ENCODE results near the gene SLC7A7.
A peak's percentile ranks its signal among the peaks of the same experiment; 100 is the strongest.

Gene SLC7A7

DNA sequence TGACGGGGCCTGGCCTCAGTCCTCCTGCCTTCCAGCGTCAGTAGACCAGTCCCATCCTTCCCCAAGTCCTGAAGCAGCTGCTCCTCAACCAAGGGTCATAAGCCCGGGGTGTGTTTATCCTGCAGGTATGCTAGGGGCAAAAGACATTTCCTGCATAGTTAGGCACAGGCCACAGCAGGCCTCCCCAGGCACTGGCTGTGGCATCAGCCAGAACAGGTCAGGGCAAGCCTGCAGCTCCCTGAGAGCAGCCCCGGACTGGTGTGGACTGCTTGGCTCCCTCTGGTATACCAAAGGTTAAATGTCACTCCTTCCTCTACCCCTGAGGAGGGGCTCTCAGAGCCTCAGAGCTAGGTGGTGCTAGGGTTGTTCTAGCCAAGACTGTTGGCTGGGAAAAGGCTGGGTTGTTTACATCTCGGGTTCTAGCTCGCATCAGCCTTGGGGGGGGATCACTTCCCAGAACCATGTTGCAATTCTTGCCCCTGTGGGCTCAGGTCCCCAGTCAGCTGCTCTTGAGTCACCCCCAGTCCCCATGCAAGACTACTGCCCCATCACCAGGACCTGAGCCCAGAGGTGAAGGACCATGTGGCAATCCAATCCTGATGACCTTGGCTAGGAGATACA, 24.0 kb upstream of the SLC7A7 start:
- peak overlapping the region; percentile 47 for H3K9ac ChIP-seq (ENCODE audit: low read depth, low read length, poor library complexity, severe bottlenecking)

DNA sequence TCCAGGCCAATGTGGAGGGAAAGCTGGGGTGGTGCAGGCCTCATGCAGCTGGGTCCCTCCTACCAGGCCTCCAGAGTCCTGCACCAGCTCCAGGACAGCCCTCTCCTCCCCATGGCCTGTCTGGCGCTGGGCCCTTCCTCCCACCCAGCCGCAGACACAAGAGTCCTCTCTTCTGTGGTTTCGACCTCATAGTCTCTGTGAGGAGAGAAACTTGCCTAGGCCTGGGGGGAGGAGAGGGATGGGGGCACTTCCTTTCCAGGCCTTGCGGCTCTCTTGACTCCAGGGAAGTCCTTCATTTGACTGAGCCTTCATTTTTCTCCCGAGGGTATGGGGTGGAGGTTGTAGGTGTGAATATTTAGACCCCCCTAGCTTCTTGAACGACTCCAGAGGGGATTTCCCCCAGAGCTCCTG, 23.4 kb upstream of the SLC7A7 start:
- peak overlapping the region; percentile 47 for H3K9ac ChIP-seq (ENCODE audit: low read depth, low read length, poor library complexity, severe bottlenecking)
- no peak overlapping the region for H2AFZ ChIP-seq (ENCODE audit: low read length)
- peaks cover 15% of the 10 kb centered on the region for H3K4me1 ChIP-seq (ENCODE audit: insufficient read depth, low read length, poor library complexity, severe bottlenecking)
- no peaks in the 10 kb centered on the region for H3K9me3 ChIP-seq (ENCODE audit: insufficient read depth, low read depth, low read length)
- no peaks in the 10 kb centered on the region for H3K79me2 ChIP-seq (ENCODE audit: insufficient read depth, low read length)
- H3K9me2 ChIP-seq (replicated peaks; ENCODE audit: low read depth, low read length): no peaks in the 10 kb centered on the region
- no peaks in the 10 kb centered on the region for H3F3A ChIP-seq (ENCODE audit: low read depth)
- TF ChIP-seq, protein P1, sequence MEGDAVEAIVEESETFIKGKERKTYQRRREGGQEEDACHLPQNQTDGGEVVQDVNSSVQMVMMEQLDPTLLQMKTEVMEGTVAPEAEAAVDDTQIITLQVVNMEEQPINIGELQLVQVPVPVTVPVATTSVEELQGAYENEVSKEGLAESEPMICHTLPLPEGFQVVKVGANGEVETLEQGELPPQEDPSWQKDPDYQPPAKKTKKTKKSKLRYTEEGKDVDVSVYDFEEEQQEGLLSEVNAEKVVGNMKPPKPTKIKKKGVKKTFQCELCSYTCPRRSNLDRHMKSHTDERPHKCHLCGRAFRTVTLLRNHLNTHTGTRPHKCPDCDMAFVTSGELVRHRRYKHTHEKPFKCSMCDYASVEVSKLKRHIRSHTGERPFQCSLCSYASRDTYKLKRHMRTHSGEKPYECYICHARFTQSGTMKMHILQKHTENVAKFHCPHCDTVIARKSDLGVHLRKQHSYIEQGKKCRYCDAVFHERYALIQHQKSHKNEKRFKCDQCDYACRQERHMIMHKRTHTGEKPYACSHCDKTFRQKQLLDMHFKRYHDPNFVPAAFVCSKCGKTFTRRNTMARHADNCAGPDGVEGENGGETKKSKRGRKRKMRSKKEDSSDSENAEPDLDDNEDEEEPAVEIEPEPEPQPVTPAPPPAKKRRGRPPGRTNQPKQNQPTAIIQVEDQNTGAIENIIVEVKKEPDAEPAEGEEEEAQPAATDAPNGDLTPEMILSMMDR (conservative IDR thresholded peaks at IDR 0.05; ENCODE audit: low read length): no peak
- no peak for TF ChIP-seq EZH2phosphoT487 (IDR thresholded peaks at IDR 0.05; ENCODE audit: borderline replicate concordance)
- H3K36me3 ChIP-seq (ENCODE audit: insufficient read depth, low read length): 0 out of 2 replicates have a peak, but pooled peaks cover 2% of the 10 kb centered on the region
- H3K27me3 ChIP-seq (ENCODE audit: insufficient read depth, low read length, poor library complexity, severe bottlenecking): no peaks in the 10 kb centered on the region
- no peak overlapping the region for H3K4me3 ChIP-seq (ENCODE audit: low read length, poor library complexity, severe bottlenecking)
- no peaks in the 10 kb centered on the region for H4K20me1 ChIP-seq (ENCODE audit: insufficient read depth, low read length, poor library complexity, severe bottlenecking)
- H3K4me2 ChIP-seq (ENCODE audit: low read depth, low read length, poor library complexity, severe bottlenecking): peak overlapping the region; percentile 11

More for the DNA sequence above, 24.0 kb upstream of the SLC7A7 start:
- Histone ChIP-seq H3K9me3 (ENCODE audit: insufficient read depth, low read depth, low read length) (no peaks in the 10 kb centered on the region), H3K9me2 (replicated peaks; ENCODE audit: low read depth, low read length) (no peaks in the 10 kb centered on the region), H3K79me2 (ENCODE audit: insufficient read depth, low read length) (no peaks in the 10 kb centered on the region), H2AFZ (ENCODE audit: low read length) (no peak overlapping the region), H3K4me3 (ENCODE audit: low read length, poor library complexity, severe bottlenecking) (no peak overlapping the region), H3K36me3 (ENCODE audit: insufficient read depth, low read length) (0 out of 2 replicates have a peak, but pooled peaks cover under 1% of the 10 kb centered on the region), H3K4me1 (ENCODE audit: insufficient read depth, low read length, poor library complexity, severe bottlenecking) (peaks cover 15% of the 10 kb centered on the region), H3K27me3 (ENCODE audit: insufficient read depth, low read length, poor library complexity, severe bottlenecking) (no peaks in the 10 kb centered on the region), H4K20me1 (ENCODE audit: insufficient read depth, low read length, poor library complexity, severe bottlenecking) (no peaks in the 10 kb centered on the region), H3F3A (ENCODE audit: low read depth) (no peaks in the 10 kb centered on the region), H3K4me2 (ENCODE audit: low read depth, low read length, poor library complexity, severe bottlenecking) (no peak overlapping the region)
- TF ChIP-seq, protein P1 (conservative IDR thresholded peaks at IDR 0.05; ENCODE audit: low read length): no peak
- TF ChIP-seq EZH2phosphoT487 (IDR thresholded peaks at IDR 0.05; ENCODE audit: borderline replicate concordance): no peak

DNA sequence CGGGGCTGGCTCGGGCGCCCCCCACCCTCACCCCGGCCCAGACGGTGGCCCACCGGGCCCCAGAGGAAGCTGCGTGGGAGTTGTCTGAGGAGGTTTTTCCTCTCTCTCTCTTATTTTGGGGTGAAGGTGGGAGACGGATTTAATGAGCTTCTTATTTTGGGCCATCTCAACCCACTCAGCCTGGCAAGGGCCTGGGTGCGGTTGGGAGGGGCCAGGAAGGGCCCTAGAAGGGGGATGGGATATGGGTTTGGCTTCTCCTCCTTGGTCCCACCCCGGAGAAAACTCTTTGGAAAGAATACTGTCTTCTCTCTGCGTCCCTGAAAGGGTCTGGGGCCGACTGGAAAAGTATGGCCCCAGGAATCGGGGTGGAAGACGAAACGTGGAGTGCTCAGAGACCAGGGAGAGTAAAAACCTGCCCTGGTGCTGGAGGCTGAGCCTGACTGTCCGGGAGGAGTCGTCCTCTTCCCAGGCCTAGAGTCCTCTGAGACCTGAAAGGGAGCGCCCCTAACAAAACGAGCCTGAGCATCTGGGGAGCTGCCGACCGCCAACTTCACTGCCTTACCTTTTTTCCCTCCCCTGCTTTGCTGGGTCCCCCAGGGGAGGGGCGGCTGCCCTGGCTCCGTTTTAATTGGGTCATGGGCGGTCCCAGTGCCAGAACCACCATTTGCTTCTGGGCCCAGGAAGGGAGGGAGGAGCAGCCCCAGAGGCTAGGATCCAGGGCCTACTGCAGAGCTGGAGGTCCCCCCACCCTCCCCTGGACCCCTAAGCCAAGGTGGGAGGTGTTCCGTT, 22.7 kb upstream of the SLC7A7 start:
- Histone ChIP-seq H3K79me2 (ENCODE audit: insufficient read depth, low read length) (no peaks in the 10 kb centered on the region), H3K4me1 (ENCODE audit: insufficient read depth, low read length, poor library complexity, severe bottlenecking) (peaks cover 15% of the 10 kb centered on the region), H2AFZ (ENCODE audit: low read length) (no peak overlapping the region), H3K27me3 (ENCODE audit: insufficient read depth, low read length, poor library complexity, severe bottlenecking) (no peaks in the 10 kb centered on the region), H3K9me2 (replicated peaks; ENCODE audit: low read depth, low read length) (no peaks in the 10 kb centered on the region), H3K9ac (ENCODE audit: low read depth, low read length, poor library complexity, severe bottlenecking) (peak overlapping the region; percentile 47), H3K4me3 (ENCODE audit: low read length, poor library complexity, severe bottlenecking) (no peak overlapping the region), H4K20me1 (ENCODE audit: insufficient read depth, low read length, poor library complexity, severe bottlenecking) (no peaks in the 10 kb centered on the region), H3K4me2 (ENCODE audit: low read depth, low read length, poor library complexity, severe bottlenecking) (no peak overlapping the region), H3K9me3 (ENCODE audit: insufficient read depth, low read depth, low read length) (no peaks in the 10 kb centered on the region), H3K36me3 (ENCODE audit: insufficient read depth, low read length) (peaks cover 2% of the 10 kb centered on the region; the same call in 1 of the 2 replicates), H3F3A (ENCODE audit: low read depth) (no peaks in the 10 kb centered on the region)
- no peak for TF ChIP-seq EZH2phosphoT487 (IDR thresholded peaks at IDR 0.05; ENCODE audit: borderline replicate concordance)
- TF ChIP-seq, protein P1 (conservative IDR thresholded peaks at IDR 0.05; ENCODE audit: low read length): no peak

Data from Loucy (cell line).